ENCODE measurements around the gene LRBA. TPM values are rescaled to one million over a fixed set of nuclear protein-coding genes. Genes with fewer than 3 reads are reported as not detected.

The LRBA gene
- total RNA-seq, 4 donors from 2014 or later = 28.3 to 38.2 (median 32.1) TPM

DNA sequence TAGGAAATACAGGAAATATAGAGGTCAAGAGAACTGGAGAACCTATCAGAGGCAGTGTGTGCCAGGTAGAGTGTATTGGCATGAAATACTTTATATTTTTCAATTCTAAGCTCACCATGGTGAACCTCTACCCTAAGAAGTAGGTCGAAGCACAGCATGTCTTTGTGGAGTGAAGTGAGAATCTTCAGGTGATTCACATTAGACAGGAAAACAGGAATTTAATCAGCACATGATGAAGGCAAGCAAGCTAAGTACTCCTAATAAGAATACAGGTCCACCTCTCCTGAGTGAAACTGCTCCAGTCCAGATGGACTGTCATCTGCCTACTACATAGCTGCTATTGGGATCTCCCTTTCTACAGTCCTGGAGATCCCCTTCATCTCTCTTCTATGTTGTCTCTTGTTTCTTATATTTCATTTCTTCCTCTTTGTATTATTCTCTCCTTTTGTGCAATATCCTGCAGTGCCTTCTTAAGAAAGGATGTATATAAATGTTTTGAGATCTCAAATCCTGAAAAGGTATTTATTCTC lies 159.0 kb downstream of the LRBA start:
- TF ChIP-seq, protein P1, sequence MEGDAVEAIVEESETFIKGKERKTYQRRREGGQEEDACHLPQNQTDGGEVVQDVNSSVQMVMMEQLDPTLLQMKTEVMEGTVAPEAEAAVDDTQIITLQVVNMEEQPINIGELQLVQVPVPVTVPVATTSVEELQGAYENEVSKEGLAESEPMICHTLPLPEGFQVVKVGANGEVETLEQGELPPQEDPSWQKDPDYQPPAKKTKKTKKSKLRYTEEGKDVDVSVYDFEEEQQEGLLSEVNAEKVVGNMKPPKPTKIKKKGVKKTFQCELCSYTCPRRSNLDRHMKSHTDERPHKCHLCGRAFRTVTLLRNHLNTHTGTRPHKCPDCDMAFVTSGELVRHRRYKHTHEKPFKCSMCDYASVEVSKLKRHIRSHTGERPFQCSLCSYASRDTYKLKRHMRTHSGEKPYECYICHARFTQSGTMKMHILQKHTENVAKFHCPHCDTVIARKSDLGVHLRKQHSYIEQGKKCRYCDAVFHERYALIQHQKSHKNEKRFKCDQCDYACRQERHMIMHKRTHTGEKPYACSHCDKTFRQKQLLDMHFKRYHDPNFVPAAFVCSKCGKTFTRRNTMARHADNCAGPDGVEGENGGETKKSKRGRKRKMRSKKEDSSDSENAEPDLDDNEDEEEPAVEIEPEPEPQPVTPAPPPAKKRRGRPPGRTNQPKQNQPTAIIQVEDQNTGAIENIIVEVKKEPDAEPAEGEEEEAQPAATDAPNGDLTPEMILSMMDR (IDR thresholded peaks at IDR 0.05; ENCODE audit: low read depth) = no peak

DNA sequence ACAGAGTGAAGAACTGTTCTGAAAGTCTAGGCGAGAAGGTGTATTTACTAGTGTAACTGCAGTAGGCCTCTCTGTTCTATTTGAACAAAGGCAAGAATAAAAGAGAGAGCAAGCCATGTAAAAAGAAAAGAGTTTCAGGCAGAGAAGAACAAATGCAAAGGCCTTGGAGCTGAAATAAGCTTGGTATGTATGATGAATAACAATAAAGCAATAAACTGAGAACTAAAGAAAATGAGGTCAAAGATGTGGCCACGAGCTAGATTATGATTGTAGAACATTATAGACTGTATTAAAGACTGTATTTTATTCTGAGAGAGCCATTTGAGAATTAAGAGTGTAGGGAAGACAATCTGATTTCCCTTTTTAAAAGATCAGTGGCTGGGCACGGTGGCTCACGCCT lies 160.5 kb downstream of the LRBA start:
- TF ChIP-seq, protein P1 (IDR thresholded peaks at IDR 0.05; ENCODE audit: low read depth) = no peak

DNA sequence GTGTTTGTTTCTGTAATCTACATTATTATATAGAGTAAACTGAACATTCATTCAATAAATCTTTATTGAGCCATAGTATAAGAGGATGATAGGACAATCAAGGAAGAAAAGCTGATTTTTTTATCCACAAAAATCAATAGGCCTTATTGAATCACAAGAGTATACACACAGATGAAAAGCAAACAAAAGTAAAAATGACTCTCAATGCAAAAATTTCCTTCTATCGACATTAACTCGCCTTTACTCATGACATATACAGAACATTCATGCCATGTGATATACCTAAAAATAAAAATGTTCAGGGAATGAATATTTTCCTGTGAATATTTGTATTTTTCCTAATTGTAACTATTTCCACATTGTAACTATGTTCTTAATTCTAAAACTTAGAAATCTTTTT lies 161.2 kb downstream of the LRBA start:
- TF ChIP-seq, protein P1 (IDR thresholded peaks at IDR 0.05; ENCODE audit: low read depth) = no peak

DNA sequence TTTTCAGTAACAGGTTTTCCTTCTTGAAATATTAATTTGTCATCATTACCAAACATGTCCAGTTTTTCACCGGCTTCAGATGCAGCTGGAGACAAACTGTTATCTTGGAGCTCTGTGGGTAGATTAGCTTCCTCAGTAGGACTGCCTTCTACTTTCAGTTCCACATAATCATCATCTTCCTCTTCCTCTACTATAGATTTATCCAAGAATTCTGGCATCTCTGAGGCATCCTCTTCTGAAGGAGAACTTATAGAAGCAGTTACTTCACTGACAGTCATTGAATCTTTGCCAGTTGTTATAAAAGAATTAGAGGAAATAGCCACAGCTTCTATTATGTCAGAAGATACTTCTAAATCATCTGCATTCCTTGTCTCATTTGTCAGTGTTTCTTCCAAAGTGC lies 162.9 kb downstream of the LRBA start:
- TF ChIP-seq, protein P1 (IDR thresholded peaks at IDR 0.05; ENCODE audit: low read depth) = no peak

DNA sequence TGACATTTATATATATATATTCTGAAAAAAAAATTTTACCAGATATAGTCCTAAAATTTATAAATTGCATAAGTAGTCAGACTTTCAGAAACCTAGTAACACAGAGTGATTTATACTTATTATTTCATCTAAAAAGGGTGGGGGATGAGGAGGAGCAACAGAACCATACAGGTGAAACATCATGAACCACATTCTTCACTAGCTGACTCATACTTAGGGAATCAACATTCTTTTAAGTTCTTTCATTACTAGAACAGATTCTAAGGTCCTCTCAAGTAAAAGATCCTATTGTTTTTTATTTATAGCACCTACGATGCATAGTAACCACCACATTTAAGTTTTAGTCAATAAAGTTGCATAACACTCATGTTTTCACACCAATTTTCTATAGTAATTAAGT lies 166.1 kb downstream of the LRBA start:
- TF ChIP-seq, protein P1 (IDR thresholded peaks at IDR 0.05; ENCODE audit: low read depth) = no peak

DNA sequence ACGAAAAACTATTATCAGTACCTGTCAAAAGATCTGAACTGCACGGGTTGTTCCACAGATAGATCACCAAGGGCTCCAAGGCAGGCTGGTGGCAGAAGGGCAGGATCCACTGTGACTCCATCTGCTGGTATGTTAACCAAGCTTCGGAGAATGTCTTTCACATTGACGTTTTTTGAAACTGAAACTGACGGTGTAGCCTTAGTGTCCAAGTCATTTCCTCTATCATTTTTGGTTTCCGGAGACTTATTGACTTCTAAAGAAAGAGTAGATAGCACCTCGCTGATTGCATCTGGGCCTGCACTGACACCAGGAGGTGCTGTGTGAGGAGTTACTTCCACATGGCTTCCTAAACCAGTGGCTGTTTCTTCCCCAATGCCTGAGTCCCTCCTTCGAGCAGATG lies 186.9 kb downstream of the LRBA start:
- TF ChIP-seq, protein P1 (IDR thresholded peaks at IDR 0.05; ENCODE audit: low read depth) = no peak

DNA sequence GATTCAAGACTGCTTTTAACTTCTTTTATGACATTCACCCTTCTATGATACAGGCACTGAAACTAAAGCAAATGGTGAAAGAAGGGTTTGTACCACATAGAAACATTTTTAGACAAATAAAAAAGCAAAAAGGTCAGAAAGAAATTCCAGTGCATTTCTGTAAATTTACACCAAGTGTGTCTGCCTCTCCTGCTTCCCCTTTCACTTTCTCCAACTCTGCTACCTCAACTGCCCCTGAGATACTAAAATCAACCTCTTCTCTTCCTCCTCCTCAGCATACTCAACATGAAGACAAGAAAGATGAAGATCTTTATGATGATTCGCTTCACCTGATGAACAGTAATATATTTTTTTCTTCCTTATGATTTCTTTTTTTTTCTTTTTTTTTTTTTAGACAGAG lies 187.9 kb downstream of the LRBA start:
- TF ChIP-seq, protein P1 (IDR thresholded peaks at IDR 0.05; ENCODE audit: low read depth) = no peak
